Gastroesophageal sphincter (tissue), 3 donors: ENCODE data around the gene DHH.

Source experiments
- EP300 ChIP-seq: sonication (generic); formaldehyde crosslinking; IDR thresholded peaks from one replicate; pipeline ENCODE4 v1.6.1; 2017; ENCODE audit warnings: antibody characterized with exemption, mild to moderate bottlenecking
- POLR2A ChIP-seq, 2 donors: fragments of 450-650 bp; IDR thresholded peaks; one replicate each; pipeline ENCODE4 v1.6.1; 2017; ENCODE audit warnings: antibody characterized with exemption in 2 of 2, mild to moderate bottlenecking in 2 of 2, moderate library complexity in 1 of 2
- TF ChIP-seq, protein P1 (sequence below), 4 experiments: fragments of 200-600 bp in 2 of 4; fragments of 450-650 bp in 2 of 4; sonication (generic) in 1 of 4; IDR thresholded peaks; one replicate each; pipeline ENCODE4 v1.5.1; 2017 to 2019; ENCODE audit warnings: antibody characterized with exemption in 4 of 4, mild to moderate bottlenecking in 2 of 4, moderate library complexity in 2 of 4

DNA sequence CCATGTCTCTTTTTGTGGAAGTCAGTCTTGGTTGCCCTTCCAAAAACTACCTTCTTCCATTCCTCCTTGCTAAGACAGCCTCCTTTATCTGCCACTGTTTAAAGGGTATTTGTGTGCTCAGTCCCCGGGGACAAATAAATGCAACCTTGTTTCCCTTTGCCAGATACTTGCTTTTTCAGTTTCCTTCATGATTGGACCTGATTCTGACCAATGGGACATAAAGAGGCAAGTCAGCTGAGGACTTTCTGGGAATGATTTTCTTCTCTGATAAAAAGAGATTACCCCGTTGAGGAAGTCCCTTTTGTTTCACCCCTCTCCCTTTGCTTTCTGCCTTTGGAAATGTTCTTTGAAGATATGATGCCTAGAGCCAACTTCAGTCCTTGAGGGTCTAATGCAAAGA is 44.0 kb upstream of the DHH start:
- TF ChIP-seq, protein P1, sequence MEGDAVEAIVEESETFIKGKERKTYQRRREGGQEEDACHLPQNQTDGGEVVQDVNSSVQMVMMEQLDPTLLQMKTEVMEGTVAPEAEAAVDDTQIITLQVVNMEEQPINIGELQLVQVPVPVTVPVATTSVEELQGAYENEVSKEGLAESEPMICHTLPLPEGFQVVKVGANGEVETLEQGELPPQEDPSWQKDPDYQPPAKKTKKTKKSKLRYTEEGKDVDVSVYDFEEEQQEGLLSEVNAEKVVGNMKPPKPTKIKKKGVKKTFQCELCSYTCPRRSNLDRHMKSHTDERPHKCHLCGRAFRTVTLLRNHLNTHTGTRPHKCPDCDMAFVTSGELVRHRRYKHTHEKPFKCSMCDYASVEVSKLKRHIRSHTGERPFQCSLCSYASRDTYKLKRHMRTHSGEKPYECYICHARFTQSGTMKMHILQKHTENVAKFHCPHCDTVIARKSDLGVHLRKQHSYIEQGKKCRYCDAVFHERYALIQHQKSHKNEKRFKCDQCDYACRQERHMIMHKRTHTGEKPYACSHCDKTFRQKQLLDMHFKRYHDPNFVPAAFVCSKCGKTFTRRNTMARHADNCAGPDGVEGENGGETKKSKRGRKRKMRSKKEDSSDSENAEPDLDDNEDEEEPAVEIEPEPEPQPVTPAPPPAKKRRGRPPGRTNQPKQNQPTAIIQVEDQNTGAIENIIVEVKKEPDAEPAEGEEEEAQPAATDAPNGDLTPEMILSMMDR (IDR thresholded peaks at IDR 0.05), result no peak
- TF ChIP-seq EP300 (no peak), POLR2A (IDR thresholded peaks at IDR 0.05) (no peak)
